Erythroblast (primary cell): ENCODE data around the gene ACY1.

Experiments used
- GATA1 ChIP-seq: IDR thresholded peaks from 2 replicates; pipeline ENCODE4 v1.6.1; 2011; ENCODE audit warnings: low read depth, mild to moderate bottlenecking, control low read depth, low read length, moderate library complexity
- POLR2A ChIP-seq: IDR thresholded peaks from 2 replicates; pipeline ENCODE4 v1.6.1; 2011; ENCODE audit warnings: mild to moderate bottlenecking, low read length

DNA sequence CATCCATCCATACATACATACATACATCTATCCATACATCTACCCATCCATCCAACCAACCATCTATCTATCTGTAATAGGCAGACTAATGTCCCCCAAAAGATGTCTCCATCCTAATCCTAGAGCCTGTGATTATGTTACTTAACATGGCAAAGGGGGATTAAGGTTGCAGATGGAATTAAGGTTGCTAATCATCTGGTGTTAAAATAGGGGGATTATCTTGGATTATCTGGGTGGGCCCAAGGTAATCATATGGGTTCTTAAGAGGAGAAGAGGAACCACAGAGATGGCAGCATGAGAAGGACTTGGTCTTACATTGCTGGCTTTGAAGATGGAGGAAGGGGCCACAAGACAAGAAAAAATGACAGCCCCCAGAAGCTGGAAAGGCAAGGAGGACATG is 27.1 kb downstream of the ACY1 start:
- TF ChIP-seq POLR2A (no peak), GATA1 (no peak)
